HepG2 (cell line): ENCODE measurements around the gene DDAH2. TPM values are rescaled to one million over a fixed set of nuclear protein-coding genes. Genes with fewer than 3 reads are reported as not detected.

Experiments
- AHR ChIP-seq: IDR thresholded peaks from 2 replicates; pipeline ENCODE4 v1.6.1; 2018; ENCODE audit warnings: missing genetic modification reagents, missing compliant biosample characterization
- ATF7-NPFF ChIP-seq: sonication (generic); formaldehyde crosslinking; IDR thresholded peaks from 2 replicates; pipeline ENCODE4 v1.8.1; 2023; ENCODE audit warnings: mild to moderate bottlenecking, low read depth, missing genetic modification reagents, moderate library complexity
- ERF ChIP-seq: IDR thresholded peaks from 2 replicates; pipeline ENCODE4 v1.6.1; 2018; ENCODE audit warnings: missing biosample characterization, missing genetic modification reagents
- KDM5A ChIP-seq: fragments of 200-600 bp; sonication (generic); IDR thresholded peaks from 2 replicates; pipeline ENCODE4 v1.7.0; 2018; ENCODE audit warnings: antibody characterized with exemption, mild to moderate bottlenecking, low read length, borderline replicate concordance
- POLR2AphosphoS5 ChIP-seq: IDR thresholded peaks from 2 replicates; pipeline ENCODE4 v1.6.1; 2012; ENCODE audit warnings: low read depth, low read length
- RBFOX2 ChIP-seq: fragments of 200-400 bp; formaldehyde crosslinking; IDR thresholded peaks from 2 replicates; pipeline ENCODE4 v1.6.1; 2017; ENCODE audit warnings: low read depth, mild to moderate bottlenecking, low read length
- SATB2 ChIP-seq: sonication (generic); formaldehyde crosslinking; IDR thresholded peaks from 2 replicates; pipeline ENCODE4 v1.5.0; 2020; ENCODE audit warnings: missing genetic modification reagents
- STAT5B ChIP-seq: sonication (generic); formaldehyde crosslinking; IDR thresholded peaks from 2 replicates; pipeline ENCODE4 v1.4.0; 2020; ENCODE audit warnings: missing genetic modification reagents
- TAF1 ChIP-seq: sonication (generic); formaldehyde crosslinking; IDR thresholded peaks from 2 replicates; pipeline ENCODE4 v1.4.0; 2020; ENCODE audit warnings: missing genetic modification reagents
- TBL1XR1 ChIP-seq: fragments of 150-350 bp; IDR thresholded peaks from 2 replicates; pipeline ENCODE4 v1.6.1; 2014; ENCODE audit warnings: borderline replicate concordance, low read length; ENCODE audit not compliant: partially characterized antibody
- THAP11 ChIP-seq: IDR thresholded peaks from 2 replicates; pipeline ENCODE4 v1.6.1; 2016; ENCODE audit warnings: missing biosample characterization, missing genetic modification reagents
- THAP8 ChIP-seq: sonication (generic); formaldehyde crosslinking; IDR thresholded peaks from 2 replicates; pipeline ENCODE4 v1.5.1; 2020; ENCODE audit warnings: missing genetic modification reagents, mild to moderate bottlenecking, borderline replicate concordance
- TP53 ChIP-seq: sonication (generic); formaldehyde crosslinking; conservative IDR thresholded peaks from 2 replicates; pipeline ENCODE4 v1.4.0; 2020; ENCODE audit warnings: missing genetic modification reagents
- ZC3H13 ChIP-seq: sonication (generic); formaldehyde crosslinking; IDR thresholded peaks from 2 replicates; pipeline ENCODE4 v1.8.1; 2023; ENCODE audit warnings: mild to moderate bottlenecking, missing genetic modification reagents, moderate library complexity
- ZNF225 ChIP-seq: sonication (generic); formaldehyde crosslinking; IDR thresholded peaks from 2 replicates; pipeline ENCODE4 v1.4.0; 2020; ENCODE audit warnings: mild to moderate bottlenecking, missing genetic modification reagents
- ZNF230 ChIP-seq: sonication (generic); formaldehyde crosslinking; IDR thresholded peaks from 2 replicates; pipeline ENCODE4 v1.4.0; 2020; ENCODE audit warnings: mild to moderate bottlenecking, missing genetic modification reagents
- ZNF326 ChIP-seq: sonication (generic); formaldehyde crosslinking; IDR thresholded peaks from 2 replicates; pipeline ENCODE4 v1.4.0; 2020; ENCODE audit warnings: missing genetic modification reagents, borderline replicate concordance
- ZNF335 ChIP-seq: sonication (generic); formaldehyde crosslinking; IDR thresholded peaks from 2 replicates; pipeline ENCODE4 v1.4.0; 2020; ENCODE audit warnings: missing genetic modification reagents
- ZNF670 ChIP-seq: sonication (generic); formaldehyde crosslinking; IDR thresholded peaks from 2 replicates; pipeline ENCODE4 v1.8.0; 2022; ENCODE audit warnings: mild to moderate bottlenecking, missing genetic modification reagents, borderline replicate concordance
- polyA plus RNA-seq, 8 experiments: library from polyadenylated mRNA; depleted of rRNA in 3 of 8; stranded (reverse) in 7 of 8; unstranded in 1 of 8; fragments of >200 nt; fragmentation: Illumina TruSeq in 4 of 8; extraction: Trizol in 4 of 8; gene quantifications; 2 replicates each; pipeline versions ENCODE4 v1.2.1 to v1.2.3, GENCODE V29; 2011 to 2016; ENCODE audit warnings: low read depth in 4 of 8, missing spikeins in 1 of 8, mixed read lengths in 1 of 8; ENCODE audit not compliant: insufficient read depth in 1 of 8
- total RNA-seq, 5 experiments: library from RNA; depleted of rRNA; stranded (reverse); fragments of >200 nt; fragmentation: Illumina TruSeq; extraction: Trizol; gene quantifications; 2 replicates each; pipeline ENCODE4 v1.2.3, GENCODE V29; 2016; ENCODE audit warnings: low read depth in 1 of 5
- TF ChIP-seq, protein P1 (sequence below), 2 experiments: sonication (generic) in 1 of 2; formaldehyde crosslinking in 1 of 2; IDR thresholded peaks; 2 replicates each; pipeline versions ENCODE4 v1.6.1 to v1.9.0; 2014 to 2022; ENCODE audit warnings: antibody characterized with exemption in 1 of 2, borderline replicate concordance in 1 of 2, inconsistent platforms in 1 of 2, low read depth in 1 of 2, missing genetic modification reagents in 1 of 2
- TF ChIP-seq, protein P2 (sequence below): sonication (generic); formaldehyde crosslinking; IDR thresholded peaks from 2 replicates; pipeline ENCODE4 v1.5.1; 2020; ENCODE audit warnings: missing genetic modification reagents, mild to moderate bottlenecking, borderline replicate concordance

DDAH2 gene
- total and polyA plus RNA-seq, 2 of the 13 experiments (the other 11 are each of a cell fraction or from before 2014, with no cell fraction given) = 16.4 to 21.1 TPM

GRCh38 chr6:31729979-31730630 lies 1.0 kb upstream of the DDAH2 start (continued):
- TF ChIP-seq TBL1XR1 = no peak
- TF ChIP-seq RBFOX2 = peak; percentile 99
- TF ChIP-seq TAF1 = peak; percentile 1
- no peak for TF ChIP-seq THAP11 (CRISPR knock-in tag)
- peak; percentile 99 for TF ChIP-seq ZC3H13 (CRISPR knock-in tag)
- peak; percentile 40; the same call in 1 of the 2 replicates for TF ChIP-seq SATB2 (CRISPR knock-in tag)
- TF ChIP-seq AHR (CRISPR knock-in tag) = no peak
- TF ChIP-seq, protein P1, sequence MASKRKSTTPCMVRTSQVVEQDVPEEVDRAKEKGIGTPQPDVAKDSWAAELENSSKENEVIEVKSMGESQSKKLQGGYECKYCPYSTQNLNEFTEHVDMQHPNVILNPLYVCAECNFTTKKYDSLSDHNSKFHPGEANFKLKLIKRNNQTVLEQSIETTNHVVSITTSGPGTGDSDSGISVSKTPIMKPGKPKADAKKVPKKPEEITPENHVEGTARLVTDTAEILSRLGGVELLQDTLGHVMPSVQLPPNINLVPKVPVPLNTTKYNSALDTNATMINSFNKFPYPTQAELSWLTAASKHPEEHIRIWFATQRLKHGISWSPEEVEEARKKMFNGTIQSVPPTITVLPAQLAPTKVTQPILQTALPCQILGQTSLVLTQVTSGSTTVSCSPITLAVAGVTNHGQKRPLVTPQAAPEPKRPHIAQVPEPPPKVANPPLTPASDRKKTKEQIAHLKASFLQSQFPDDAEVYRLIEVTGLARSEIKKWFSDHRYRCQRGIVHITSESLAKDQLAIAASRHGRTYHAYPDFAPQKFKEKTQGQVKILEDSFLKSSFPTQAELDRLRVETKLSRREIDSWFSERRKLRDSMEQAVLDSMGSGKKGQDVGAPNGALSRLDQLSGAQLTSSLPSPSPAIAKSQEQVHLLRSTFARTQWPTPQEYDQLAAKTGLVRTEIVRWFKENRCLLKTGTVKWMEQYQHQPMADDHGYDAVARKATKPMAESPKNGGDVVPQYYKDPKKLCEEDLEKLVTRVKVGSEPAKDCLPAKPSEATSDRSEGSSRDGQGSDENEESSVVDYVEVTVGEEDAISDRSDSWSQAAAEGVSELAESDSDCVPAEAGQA (IDR thresholded peaks at IDR 0.05; ENCODE audit: low read depth) = no peak
- TF ChIP-seq, protein P1 (CRISPR knock-in tag; IDR thresholded peaks at IDR 0.05; ENCODE audit: borderline replicate concordance) = no peak
- TF ChIP-seq ZNF225 (CRISPR knock-in tag) = no peak
- 0 out of 2 replicates have a peak, but pooled peaks have one; percentile 2 for TF ChIP-seq TP53 (CRISPR knock-in tag)
- TF ChIP-seq STAT5B (CRISPR knock-in tag) = no peak
- TF ChIP-seq ZNF230 (CRISPR knock-in tag) = 0 out of 2 replicates have a peak, but pooled peaks have one; percentile 50
- peak; percentile 66 for TF ChIP-seq POLR2AphosphoS5
- TF ChIP-seq ERF (CRISPR knock-in tag) = peak; percentile 4; the same call in 1 of the 2 replicates
- peak; percentile 88 for TF ChIP-seq ATF7-NPFF (CRISPR knock-in tag)
- TF ChIP-seq THAP8 = no peak
- TF ChIP-seq ZNF335 (CRISPR knock-in tag) = no peak; the same call in 1 of the 2 replicates
- TF ChIP-seq KDM5A = no peak; the same call in 1 of the 2 replicates
- TF ChIP-seq ZNF670 (CRISPR knock-in tag) = peak; percentile 65; the same call in 1 of the 2 replicates
- TF ChIP-seq ZNF326 (CRISPR knock-in tag) = no peak
- TF ChIP-seq, protein P2, sequence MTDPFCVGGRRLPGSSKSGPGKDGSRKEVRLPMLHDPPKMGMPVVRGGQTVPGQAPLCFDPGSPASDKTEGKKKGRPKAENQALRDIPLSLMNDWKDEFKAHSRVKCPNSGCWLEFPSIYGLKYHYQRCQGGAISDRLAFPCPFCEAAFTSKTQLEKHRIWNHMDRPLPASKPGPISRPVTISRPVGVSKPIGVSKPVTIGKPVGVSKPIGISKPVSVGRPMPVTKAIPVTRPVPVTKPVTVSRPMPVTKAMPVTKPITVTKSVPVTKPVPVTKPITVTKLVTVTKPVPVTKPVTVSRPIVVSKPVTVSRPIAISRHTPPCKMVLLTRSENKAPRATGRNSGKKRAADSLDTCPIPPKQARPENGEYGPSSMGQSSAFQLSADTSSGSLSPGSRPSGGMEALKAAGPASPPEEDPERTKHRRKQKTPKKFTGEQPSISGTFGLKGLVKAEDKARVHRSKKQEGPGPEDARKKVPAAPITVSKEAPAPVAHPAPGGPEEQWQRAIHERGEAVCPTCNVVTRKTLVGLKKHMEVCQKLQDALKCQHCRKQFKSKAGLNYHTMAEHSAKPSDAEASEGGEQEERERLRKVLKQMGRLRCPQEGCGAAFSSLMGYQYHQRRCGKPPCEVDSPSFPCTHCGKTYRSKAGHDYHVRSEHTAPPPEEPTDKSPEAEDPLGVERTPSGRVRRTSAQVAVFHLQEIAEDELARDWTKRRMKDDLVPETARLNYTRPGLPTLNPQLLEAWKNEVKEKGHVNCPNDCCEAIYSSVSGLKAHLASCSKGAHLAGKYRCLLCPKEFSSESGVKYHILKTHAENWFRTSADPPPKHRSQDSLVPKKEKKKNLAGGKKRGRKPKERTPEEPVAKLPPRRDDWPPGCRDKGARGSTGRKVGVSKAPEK (CRISPR knock-in tag) = no peak
